GM23338 (cell line): ENCODE data around the gene WDR19. TPM values are rescaled to one million over a fixed set of nuclear protein-coding genes. Genes with fewer than 3 reads are reported as not detected.

Source experiments
- ATAC-seq: fragments of 200-7000 bp; cut with Tn5 transposase; 3 replicates; pipeline ENCODE4 v1.9.1; 2020
- DNase-seq: peaks from one replicate; pipeline ENCODE4 v3.0.0-alpha.2; 2015; ENCODE audit warnings: low spot score
- H2AFZ ChIP-seq: fragments of 200-600 bp; sonication (generic); 2 replicates; pipeline ENCODE4 v1.8.0; 2016; ENCODE audit warnings: antibody characterized with exemption, mild to moderate bottlenecking, moderate library complexity
- H3F3A ChIP-seq: fragments of 200-600 bp; sonication (generic); replicated peaks from 2 replicates; pipeline ENCODE4 v1.8.0; 2017; ENCODE audit warnings: antibody characterized with exemption, mixed run types, low read depth
- H3K27ac ChIP-seq: fragments of 200-600 bp; sonication (generic); 2 replicates; pipeline ENCODE4 v1.6.1; 2016; ENCODE audit warnings: low read depth
- H3K27me3 ChIP-seq: fragments of 200-600 bp; sonication (generic); 2 replicates; pipeline ENCODE4 v1.8.0; 2016; ENCODE audit warnings: mild to moderate bottlenecking, mixed run types, moderate library complexity; ENCODE audit not compliant: insufficient read depth
- H3K36me3 ChIP-seq: fragments of 200-600 bp; sonication (generic); 2 replicates; pipeline ENCODE4 v1.8.0; 2016; ENCODE audit warnings: mild to moderate bottlenecking; ENCODE audit not compliant: insufficient read depth
- H3K4me1 ChIP-seq: fragments of 200-600 bp; sonication (generic); 2 replicates; pipeline ENCODE4 v1.8.0; 2016; ENCODE audit warnings: mild to moderate bottlenecking, moderate library complexity; ENCODE audit not compliant: insufficient read depth
- H3K4me2 ChIP-seq: fragments of 200-600 bp; sonication (generic); 2 replicates; pipeline ENCODE4 v1.7.1; 2017; ENCODE audit warnings: mixed run types
- H3K4me3 ChIP-seq: fragments of 200-600 bp; sonication (generic); 2 replicates; pipeline ENCODE4 v1.6.1; 2016; ENCODE audit warnings: mixed run types
- H3K79me2 ChIP-seq: fragments of 200-600 bp; sonication (generic); replicated peaks from 2 replicates; pipeline ENCODE4 v1.8.0; 2017; ENCODE audit warnings: mild to moderate bottlenecking; ENCODE audit not compliant: insufficient read depth
- H3K9me2 ChIP-seq: fragments of 200-600 bp; sonication (generic); 2 replicates; pipeline ENCODE4 v1.8.0; 2017; ENCODE audit not compliant: insufficient read depth
- H4K20me1 ChIP-seq: fragments of 200-600 bp; sonication (generic); replicated peaks from 2 replicates; pipeline ENCODE4 v1.8.0; 2017; ENCODE audit warnings: mild to moderate bottlenecking; ENCODE audit not compliant: insufficient read depth
- H3K27ac Mint-ChIP-seq: 2 replicates; pipeline ENCODE4 v1.8.0; 2020; ENCODE audit warnings: inconsistent platforms, mild to moderate bottlenecking, moderate library complexity, mixed read lengths
- H3K27me3 Mint-ChIP-seq: 3 replicates; pipeline ENCODE4 v1.8.0; 2022; ENCODE audit warnings: low read depth, mild to moderate bottlenecking, moderate library complexity, mixed read lengths, inconsistent platforms; ENCODE audit not compliant: insufficient read depth, poor library complexity
- H3K36me3 Mint-ChIP-seq: 3 replicates; pipeline ENCODE4 v1.8.0; 2021; ENCODE audit warnings: low read depth, mild to moderate bottlenecking, inconsistent platforms, moderate library complexity, mixed read lengths
- H3K4me1 Mint-ChIP-seq: 3 replicates; pipeline ENCODE4 v1.8.0; 2020; ENCODE audit warnings: mild to moderate bottlenecking, inconsistent platforms, mixed read lengths
- H3K4me3 Mint-ChIP-seq: 3 replicates; pipeline ENCODE4 v1.8.0; 2021; ENCODE audit warnings: moderate library complexity, mild to moderate bottlenecking, inconsistent platforms, mixed read lengths
- H3K9me3 Mint-ChIP-seq: 3 replicates; pipeline ENCODE4 v1.8.0; 2020; ENCODE audit warnings: moderate library complexity, mild to moderate bottlenecking, inconsistent platforms, mixed read lengths
- CREB1 ChIP-seq: fragments of 250-450 bp; sonication (Bioruptor Pico); IDR thresholded peaks from 2 replicates; pipeline ENCODE4 v1.5.0; 2020; ENCODE audit warnings: low read depth, mild to moderate bottlenecking, moderate library complexity
- CTCF ChIP-seq, 2 experiments: fragments of 200-600 bp in 1 of 2; sonication (generic) in 1 of 2; conservative IDR thresholded peaks; 2 replicates each; pipeline versions ENCODE4 v1.5.1 to v1.6.1; 2016 to 2017; ENCODE audit warnings: antibody characterized with exemption in 2 of 2, low read depth in 2 of 2, mild to moderate bottlenecking in 2 of 2, moderate library complexity in 1 of 2
- ETS1 ChIP-seq: IDR thresholded peaks from 2 replicates; pipeline ENCODE4 v1.6.1; 2016; ENCODE audit warnings: antibody characterized with exemption
- EZH2 ChIP-seq: fragments of 200-600 bp; sonication (generic); IDR thresholded peaks from one replicate; pipeline ENCODE4 v1.8.0; 2017; ENCODE audit warnings: antibody characterized with exemption, mild to moderate bottlenecking, low read depth; ENCODE audit not compliant: unreplicated experiment
- EZH2phosphoT487 ChIP-seq: fragments of 200-600 bp; sonication (generic); IDR thresholded peaks from one replicate; pipeline ENCODE4 v1.8.1; 2018; ENCODE audit warnings: antibody characterized with exemption; ENCODE audit not compliant: unreplicated experiment
- JUNB ChIP-seq: IDR thresholded peaks from one replicate; pipeline ENCODE4 v1.6.1; 2016; ENCODE audit warnings: antibody characterized with exemption; ENCODE audit not compliant: unreplicated experiment
- REST ChIP-seq: IDR thresholded peaks from one replicate; pipeline ENCODE4 v1.6.1; 2018; ENCODE audit warnings: antibody characterized with exemption; ENCODE audit not compliant: unreplicated experiment
- STAT1 ChIP-seq: IDR thresholded peaks from one replicate; pipeline ENCODE4 v1.6.1; 2016; ENCODE audit warnings: antibody characterized with exemption; ENCODE audit not compliant: unreplicated experiment
- ZNF331 ChIP-seq: fragments of 250-450 bp; sonication (Bioruptor Pico); IDR thresholded peaks from 2 replicates; pipeline ENCODE4 v1.5.0; 2020; ENCODE audit warnings: low read depth, mild to moderate bottlenecking, moderate library complexity
- ZNF462 ChIP-seq: fragments of 250-450 bp; sonication (Bioruptor Pico); IDR thresholded peaks from 2 replicates; pipeline ENCODE4 v1.5.0; 2020; ENCODE audit warnings: mild to moderate bottlenecking, moderate library complexity
- polyA plus RNA-seq: library from polyadenylated mRNA; unstranded; fragments of >200 nt; fragmentation: Nextera tagmentation; extraction: Ambion mirVana; gene quantifications from 2 replicates; pipeline ENCODE4 v1.2.1, GENCODE V29; 2016
- total RNA-seq: library from RNA; depleted of rRNA; stranded (reverse); fragments of >200 nt; shearing (Covaris generic); gene quantifications from 2 replicates; pipeline ENCODE4 v1.2.3, GENCODE V29; 2014

Gene WDR19
- total and polyA plus RNA-seq, 2 experiments from 2014 or later = 17.2 to 23.7 TPM

- TF ChIP-seq CTCF (conservative IDR thresholded peaks at IDR 0.05; ENCODE audit: low read depth in 2 of 2) = no peak
Measured at GRCh38 chr4:39232100-39232499, 49.8 kb downstream of the WDR19 start (continued).

GRCh38 chr4:39233114-39233513, 50.8 kb downstream of the WDR19 start:
- Mint-ChIP-seq H3K4me3 (no peak overlapping the region), H3K9me3 (no peaks in the 10 kb centered on the region), H3K27me3 (no peaks in the 10 kb centered on the region), H3K36me3 (no peaks in the 10 kb centered on the region), H3K27ac (no peak overlapping the region), H3K4me1 (no peaks in the 10 kb centered on the region)
- ATAC-seq (no peak), DNase-seq (no peak)
- Histone ChIP-seq H3K79me2 (no peaks in the 10 kb centered on the region), H4K20me1 (no peaks in the 10 kb centered on the region), H3K27ac (no peak overlapping the region), H2AFZ (no peak overlapping the region), H3K4me1 (no peaks in the 10 kb centered on the region), H3K4me2 (no peak overlapping the region), H3K9me2 (no peaks in the 10 kb centered on the region), H3K4me3 (no peak overlapping the region), H3F3A (no peaks in the 10 kb centered on the region), H3K27me3 (no peaks in the 10 kb centered on the region), H3K36me3 (no peaks in the 10 kb centered on the region)
- TF ChIP-seq ETS1 (no peak), EZH2phosphoT487 (no peak), ZNF331 (CRISPR knock-in tag) (no peak), CREB1 (CRISPR knock-in tag) (no peak), EZH2 (no peak), ZNF462 (no peak), STAT1 (no peak), JUNB (no peak), CTCF (conservative IDR thresholded peaks at IDR 0.05; ENCODE audit: low read depth in 2 of 2) (no peak), REST (no peak)
